ENCODE results near the gene OR2T12. TPM values are rescaled to one million over a fixed set of nuclear protein-coding genes. Genes with fewer than 3 reads are reported as not detected.
"Not testable (repeated sequence)": the region's sequence is repeated elsewhere in the genome, so short reads cannot be mapped to it uniquely, and the experiment has no call there.

The OR2T12 gene, protein sequence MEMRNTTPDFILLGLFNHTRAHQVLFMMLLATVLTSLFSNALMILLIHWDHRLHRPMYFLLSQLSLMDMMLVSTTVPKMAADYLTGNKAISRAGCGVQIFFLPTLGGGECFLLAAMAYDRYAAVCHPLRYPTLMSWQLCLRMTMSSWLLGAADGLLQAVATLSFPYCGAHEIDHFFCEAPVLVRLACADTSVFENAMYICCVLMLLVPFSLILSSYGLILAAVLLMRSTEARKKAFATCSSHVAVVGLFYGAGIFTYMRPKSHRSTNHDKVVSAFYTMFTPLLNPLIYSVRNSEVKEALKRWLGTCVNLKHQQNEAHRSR
- total RNA-seq = not detected

DNA sequence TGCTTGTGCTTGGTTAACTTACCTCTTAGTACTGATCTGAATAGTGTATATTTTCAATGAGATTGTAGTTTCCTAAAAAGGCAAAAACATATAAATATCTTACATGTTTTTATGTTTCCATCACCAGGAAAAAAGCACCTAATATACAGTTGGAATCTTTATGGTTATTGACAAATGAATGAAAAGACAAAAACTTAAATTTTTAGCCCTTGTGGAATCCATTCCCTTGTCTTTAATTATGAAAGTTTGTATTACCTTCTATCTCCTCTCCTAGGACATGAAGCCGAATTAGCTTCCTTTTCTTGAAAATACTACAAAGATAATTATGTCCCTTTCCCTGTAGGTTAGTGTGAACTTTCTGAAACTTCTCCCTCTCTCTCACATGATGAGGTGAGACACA lies at the start of gene OR2T12:
Gene OR2T12 (minus strand): TSS at position 101 of the 400 bp plus-strand sequence. CDS start 7,846 bp downstream, outside the sequence.
- H3K27me3 Mint-ChIP-seq = no peaks in the 10 kb centered on the region
- no peak within 1 kb of the TSS for H3K4me3 Mint-ChIP-seq
- H3K27ac Mint-ChIP-seq = no peak within 1 kb of the TSS
- ChIA-PET CTCF (no interaction called here), POLR2A (no interaction called here)
- DNase-seq = no peak
- H3K4me1 Mint-ChIP-seq = no peaks in the 10 kb centered on the region
- no peaks in the 10 kb centered on the region for H3K36me3 Mint-ChIP-seq (ENCODE audit: low read depth)
- H3K9me3 Mint-ChIP-seq = peaks cover 4% of the 10 kb centered on the region

- POLR2A ChIA-PET = no interaction called here
- Mint-ChIP-seq H3K27ac (no peak within 1 kb of the TSS), H3K9me3 (no peaks in the 10 kb centered on the region), H3K4me1 (no peaks in the 10 kb centered on the region), H3K27me3 (no peaks in the 10 kb centered on the region), H3K36me3 (ENCODE audit: low read depth) (no peaks in the 10 kb centered on the region), H3K4me3 (no peak within 1 kb of the TSS)
- CTCF ChIA-PET = no interaction called here
- DNase-seq = no peak
These were observed 45.3 kb upstream of the OR2T12 start, which contains the start of gene OR14C36 for GRCh38 chr1:248348475-248348874. Gene OR14C36, plus strand, starts transcription at chr1:248348775. Its CDS starts 0 bp downstream, at chr1:248348775.

- CTCF ChIA-PET = no interaction called here
- no peak overlapping the region for H3K27ac Mint-ChIP-seq
- no peak overlapping the region for H3K4me3 Mint-ChIP-seq
- H3K36me3 Mint-ChIP-seq (ENCODE audit: low read depth) = no peaks in the 10 kb centered on the region
- no peaks in the 10 kb centered on the region for H3K9me3 Mint-ChIP-seq
- H3K4me1 Mint-ChIP-seq = no peaks in the 10 kb centered on the region
- POLR2A ChIA-PET = no interaction called here
- no peak for DNase-seq
- H3K27me3 Mint-ChIP-seq = no peaks in the 10 kb centered on the region
These were observed 40.2 kb upstream of the OR2T12 start for GRCh38 chr1:248343451-248343850.

- POLR2A ChIA-PET = no interaction called here
- no peak within 1 kb of the TSS for H3K4me3 Mint-ChIP-seq
These were observed 21.2 kb upstream of the OR2T12 start, which contains the start of gene OR2M7 for GRCh38 chr1:248324468-248324867. Gene OR2M7, minus strand, starts transcription at chr1:248324568. Its CDS starts 0 bp downstream, at chr1:248324568.

GRCh38 chr1:248316796-248317195 lies 13.6 kb upstream of the OR2T12 start:
- H3K27me3 Mint-ChIP-seq = no peaks in the 10 kb centered on the region
- DNase-seq = no peak
- ChIA-PET CTCF (no interaction called here), POLR2A (no interaction called here)
- H3K4me1 Mint-ChIP-seq = no peaks in the 10 kb centered on the region
- H3K36me3 Mint-ChIP-seq (ENCODE audit: low read depth) = no peaks in the 10 kb centered on the region
- no peak overlapping the region for H3K4me3 Mint-ChIP-seq
- no peak overlapping the region for H3K27ac Mint-ChIP-seq
- peaks cover 16% of the 10 kb centered on the region for H3K9me3 Mint-ChIP-seq

More at GRCh38 chr1:248324468-248324867, 21.2 kb upstream of the OR2T12 start, which contains the start of gene OR2M7:
- CTCF ChIA-PET = no interaction called here
- H3K27me3 Mint-ChIP-seq = no peaks in the 10 kb centered on the region
- no peak within 1 kb of the TSS for H3K27ac Mint-ChIP-seq
- no peaks in the 10 kb centered on the region for H3K9me3 Mint-ChIP-seq
- no peaks in the 10 kb centered on the region for H3K4me1 Mint-ChIP-seq
- H3K36me3 Mint-ChIP-seq (ENCODE audit: low read depth) = no peaks in the 10 kb centered on the region
- no peak for DNase-seq

DNA sequence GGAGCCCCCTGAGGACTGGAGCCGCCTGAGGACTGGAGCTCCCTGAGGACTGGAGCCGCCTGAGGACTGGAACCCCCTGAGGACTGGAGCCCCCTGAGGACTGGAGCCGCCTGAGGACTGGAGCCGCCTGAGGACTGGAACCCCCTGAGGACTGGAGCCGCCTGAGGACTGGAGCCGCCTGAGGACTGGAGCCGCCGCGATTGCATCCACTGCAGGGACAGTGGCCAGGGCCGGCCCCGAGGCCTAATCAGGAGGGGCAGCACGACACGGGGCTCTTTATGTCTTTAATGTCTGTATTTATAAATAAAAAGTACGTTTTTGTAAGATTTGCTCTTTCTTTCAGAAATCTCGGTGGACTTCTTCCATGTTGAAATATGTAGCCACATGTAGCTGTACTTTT lies 3.5 kb upstream of the OR2T12 start:
- H3K27me3 Mint-ChIP-seq; H3K36me3 Mint-ChIP-seq (ENCODE audit: low read depth); DNase-seq; H3K27ac Mint-ChIP-seq; H3K4me3 Mint-ChIP-seq; CTCF ChIA-PET; POLR2A ChIA-PET; H3K9me3 Mint-ChIP-seq; H3K4me1 Mint-ChIP-seq: not testable (repeated sequence)

- Mint-ChIP-seq H3K27ac (no peak overlapping the region), H3K4me3 (no peak overlapping the region), H3K36me3 (ENCODE audit: low read depth) (no peaks in the 10 kb centered on the region), H3K4me1 (no peaks in the 10 kb centered on the region), H3K9me3 (peaks cover 4% of the 10 kb centered on the region), H3K27me3 (no peaks in the 10 kb centered on the region)
- DNase-seq = no peak
- ChIA-PET POLR2A (no interaction called here), CTCF (no interaction called here)
These were observed 2.9 kb upstream of the OR2T12 start for GRCh38 chr1:248306103-248306502.

DNA sequence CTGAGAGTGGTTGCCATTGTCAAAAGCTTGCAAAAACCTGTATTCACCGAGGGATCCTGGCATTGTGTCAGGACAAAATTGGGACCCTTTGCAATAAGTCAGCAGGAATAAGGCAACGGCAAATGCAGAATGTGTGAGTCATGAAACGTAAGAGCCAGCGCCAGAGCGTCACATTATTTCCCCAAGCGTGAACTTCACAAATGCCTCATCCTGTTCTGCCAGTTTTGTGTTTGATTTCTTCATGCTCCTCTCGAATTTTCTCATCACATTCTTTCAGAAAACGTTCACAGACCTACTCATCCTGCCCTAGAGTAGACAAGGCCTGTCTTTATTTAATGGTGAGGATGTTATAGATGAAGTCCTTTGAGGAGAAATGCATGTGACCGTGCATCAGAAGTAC lies 2.4 kb upstream of the OR2T12 start:
- CTCF ChIA-PET; H3K27ac Mint-ChIP-seq; H3K9me3 Mint-ChIP-seq; POLR2A ChIA-PET; H3K36me3 Mint-ChIP-seq (ENCODE audit: low read depth); H3K27me3 Mint-ChIP-seq; DNase-seq; H3K4me1 Mint-ChIP-seq; H3K4me3 Mint-ChIP-seq: not testable (repeated sequence)

DNA sequence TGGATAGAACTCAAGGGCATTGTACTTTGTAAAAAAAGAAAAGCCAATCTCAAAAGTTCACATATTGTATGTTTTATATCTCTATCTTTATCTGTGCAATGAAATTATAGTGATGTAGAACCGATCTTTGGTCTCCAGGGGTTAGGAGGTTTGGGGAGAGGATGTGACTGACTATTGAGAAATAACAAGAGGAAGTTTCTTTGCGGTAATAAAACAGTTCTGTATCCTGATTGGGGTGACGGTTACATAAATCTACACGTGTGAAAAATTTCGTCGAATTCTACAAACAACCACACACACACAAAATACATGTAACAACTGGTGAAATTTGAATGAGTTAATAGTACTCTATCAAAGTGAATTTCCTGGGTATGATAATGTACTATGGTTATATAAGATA lies 14.8 kb downstream of the OR2T12 start:
- no peaks in the 10 kb centered on the region for H3K9me3 Mint-ChIP-seq
- no peaks in the 10 kb centered on the region for H3K4me1 Mint-ChIP-seq
- H3K36me3 Mint-ChIP-seq (ENCODE audit: low read depth) = no peaks in the 10 kb centered on the region
- POLR2A ChIA-PET = no interaction called here
- no peak overlapping the region for H3K27ac Mint-ChIP-seq
- CTCF ChIA-PET = no interaction called here
- no peaks in the 10 kb centered on the region for H3K27me3 Mint-ChIP-seq
- H3K4me3 Mint-ChIP-seq = no peak overlapping the region
- DNase-seq = no peak

- no peaks in the 10 kb centered on the region for H3K4me1 Mint-ChIP-seq
- no peak within 1 kb of the TSS for H3K27ac Mint-ChIP-seq
- H3K9me3 Mint-ChIP-seq = no peaks in the 10 kb centered on the region
- POLR2A ChIA-PET = no interaction called here
- no peak for DNase-seq
- H3K27me3 Mint-ChIP-seq = no peaks in the 10 kb centered on the region
- H3K4me3 Mint-ChIP-seq = no peak within 1 kb of the TSS
- no peaks in the 10 kb centered on the region for H3K36me3 Mint-ChIP-seq (ENCODE audit: low read depth)
- CTCF ChIA-PET = no interaction called here
These were observed 25.3 kb downstream of the OR2T12 start, which contains the start of gene OR2T33 for GRCh38 chr1:248277876-248278275. Gene OR2T33, minus strand, starts transcription at chr1:248277976. Its CDS starts 4,162 bp downstream, at chr1:248273814.

DNA sequence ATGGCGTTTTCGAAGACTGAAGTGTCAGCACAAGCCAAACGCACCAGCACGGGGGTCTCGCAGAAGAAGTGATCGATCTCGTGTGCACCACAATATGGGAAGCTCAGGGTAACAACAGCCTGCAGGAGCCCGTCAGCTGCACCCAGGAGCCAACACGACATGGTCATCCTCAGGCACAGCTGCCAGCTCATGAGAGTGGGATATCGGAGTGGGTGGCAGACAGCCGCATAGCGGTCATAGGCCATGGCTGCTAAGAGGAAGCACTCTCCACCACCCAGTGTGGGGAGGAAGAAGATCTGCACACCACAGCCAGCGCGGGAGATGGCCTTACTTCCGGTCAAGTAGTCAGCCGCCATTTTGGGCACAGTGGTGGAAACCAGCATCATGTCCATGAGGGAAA lies 30.0 kb downstream of the OR2T12 start:
- H3K4me3 Mint-ChIP-seq, CTCF ChIA-PET: not testable (repeated sequence)

DNA sequence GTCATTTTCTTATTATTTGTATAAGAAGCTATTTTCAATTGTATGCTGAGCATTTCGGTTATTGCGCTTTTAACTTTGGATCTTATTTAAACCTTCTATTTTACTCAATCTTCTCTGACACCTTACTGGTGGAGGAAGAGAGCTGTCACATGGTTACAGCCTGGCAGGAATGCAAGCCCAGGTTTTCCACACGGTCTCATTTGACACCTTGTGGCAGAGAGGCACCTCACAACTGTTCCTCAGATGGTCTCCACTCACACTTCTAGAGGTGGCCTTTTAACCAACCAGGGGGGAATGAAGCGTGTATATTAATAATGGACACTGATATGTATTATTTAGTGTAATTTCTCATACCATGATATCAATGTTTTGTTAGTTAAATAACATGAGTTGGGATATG lies 35.0 kb downstream of the OR2T12 start:
- no peak overlapping the region for H3K4me3 Mint-ChIP-seq
- H3K4me1 Mint-ChIP-seq = no peaks in the 10 kb centered on the region
- ChIA-PET POLR2A (no interaction called here), CTCF (no interaction called here)
- H3K36me3 Mint-ChIP-seq (ENCODE audit: low read depth) = no peaks in the 10 kb centered on the region
- no peak for DNase-seq
- H3K27me3 Mint-ChIP-seq = no peaks in the 10 kb centered on the region
- no peak overlapping the region for H3K27ac Mint-ChIP-seq
- no peaks in the 10 kb centered on the region for H3K9me3 Mint-ChIP-seq

More for the DNA sequence above, 30.0 kb downstream of the OR2T12 start:
- H3K36me3 Mint-ChIP-seq (ENCODE audit: low read depth); H3K9me3 Mint-ChIP-seq; H3K27me3 Mint-ChIP-seq; DNase-seq; H3K27ac Mint-ChIP-seq; H3K4me1 Mint-ChIP-seq; POLR2A ChIA-PET: not testable (repeated sequence)

- H3K27ac Mint-ChIP-seq; H3K4me1 Mint-ChIP-seq; H3K4me3 Mint-ChIP-seq; H3K27me3 Mint-ChIP-seq; CTCF ChIA-PET; DNase-seq; POLR2A ChIA-PET; H3K36me3 Mint-ChIP-seq (ENCODE audit: low read depth); H3K9me3 Mint-ChIP-seq: not testable (repeated sequence)
These were observed 43.9 kb downstream of the OR2T12 start for GRCh38 chr1:248259309-248259708.

- Mint-ChIP-seq H3K27me3 (peaks cover 2% of the 10 kb centered on the region), H3K36me3 (ENCODE audit: low read depth) (no peaks in the 10 kb centered on the region), H3K9me3 (no peaks in the 10 kb centered on the region), H3K4me1 (peaks cover 2% of the 10 kb centered on the region), H3K4me3 (no peak overlapping the region), H3K27ac (no peak overlapping the region)
- CTCF ChIA-PET = interaction anchor here (0.9 to 1.6 kb wide), 4 partner anchors 9 to 33 kb away, joined by 3 to 5 read pairs (median 4); partner anchors contain the start of gene OR2M4
- DNase-seq = peak; percentile 26
- POLR2A ChIA-PET = no interaction called here
These were observed 60.0 kb downstream of the OR2T12 start for GRCh38 chr1:248243204-248243603.

Measured in activated CD4-positive, alpha-beta memory T cell treated with anti-CD3 and anti-CD28 coated beads, Interleukin-2, amount 10 ng/mL, durations not matched to agents 7 days and 5 days (primary cell).